DOHH2 (cell line): ENCODE measurements around the gene MID1.

Experiments
- CTCF ChIP-seq: fragments of 200-600 bp; sonication (generic); IDR thresholded peaks from one replicate; pipeline ENCODE4 v1.5.1; 2014; ENCODE audit warnings: antibody characterized with exemption, mild to moderate bottlenecking, low read depth, low read length; ENCODE audit not compliant: poor library complexity, severe bottlenecking
- EZH2phosphoT487 ChIP-seq: fragments of 200-600 bp; sonication (generic); IDR thresholded peaks from 2 replicates; pipeline ENCODE4 v1.6.1; 2017; ENCODE audit warnings: borderline replicate concordance, mild to moderate bottlenecking, antibody characterized with exemption, low read length, moderate library complexity, mixed read lengths

DNA sequence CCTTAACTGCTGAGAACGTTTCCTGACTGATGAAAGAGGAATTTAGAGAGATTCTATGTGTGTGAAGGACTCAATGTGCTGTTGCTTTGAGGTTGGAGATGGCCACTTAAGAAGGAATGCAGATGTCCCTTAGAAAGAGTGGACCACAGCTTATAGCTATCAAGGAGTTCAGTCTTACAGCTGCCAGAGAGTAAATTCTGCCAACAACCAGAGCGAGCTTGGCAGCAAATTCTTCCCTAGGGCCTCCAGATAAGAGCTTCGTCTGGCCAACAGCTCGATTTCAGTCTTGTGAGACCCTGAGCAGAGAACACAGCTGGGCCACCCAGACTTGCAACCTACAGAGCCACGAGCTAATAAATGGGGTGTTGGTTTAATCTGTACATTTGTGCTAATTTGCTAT, 21.8 kb downstream of the MID1 start:
- TF ChIP-seq CTCF (no peak), EZH2phosphoT487 (no peak)
